Activated effector memory CD4-positive, alpha-beta T cell treated with Interleukin-2 at 50 U/mL for 16 hours (primary cell): ENCODE measurements around the gene MARK1.

Source experiments
- DNase-seq: peaks from one replicate; pipeline ENCODE4 v3.0.0-alpha.2; 2020

MARK1 gene

GRCh38 chr1:220527908-220528678, at the start of gene MARK1:
Gene MARK1, plus strand, starts transcription at chr1:220528136. Its CDS starts 687 bp downstream, at chr1:220528823.
- no peak for DNase-seq

- no peak for DNase-seq
Measured at GRCh38 chr1:220483700-220484099, 44.2 kb upstream of the MARK1 start.

- DNase-seq, result no peak
Measured at GRCh38 chr1:220484135-220484534, 43.8 kb upstream of the MARK1 start.

GRCh38 chr1:220485131-220485530, 42.8 kb upstream of the MARK1 start:
- no peak for DNase-seq

DNA sequence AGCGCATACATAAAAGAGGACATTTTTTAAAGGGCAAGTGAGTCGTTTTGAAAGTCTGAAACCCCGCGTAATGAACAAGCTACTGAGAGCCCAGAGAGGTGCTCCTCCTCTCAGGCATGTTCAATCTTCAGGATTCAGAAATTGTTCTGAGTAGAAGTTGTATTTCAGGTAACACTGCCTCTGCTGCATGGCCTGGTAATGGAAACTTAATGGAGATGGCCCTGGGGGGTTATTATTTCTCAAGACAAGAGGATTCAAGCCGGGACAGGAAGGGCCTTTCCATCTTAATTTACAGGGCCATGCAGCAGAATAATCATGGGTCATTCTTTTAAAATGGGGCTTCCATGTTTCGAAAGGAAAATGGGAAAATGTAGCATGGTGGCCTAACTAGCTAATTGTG, 42.1 kb upstream of the MARK1 start:
- DNase-seq, result no peak

GRCh38 chr1:220487297-220487820, 40.6 kb upstream of the MARK1 start:
- DNase-seq, result no peak

DNA sequence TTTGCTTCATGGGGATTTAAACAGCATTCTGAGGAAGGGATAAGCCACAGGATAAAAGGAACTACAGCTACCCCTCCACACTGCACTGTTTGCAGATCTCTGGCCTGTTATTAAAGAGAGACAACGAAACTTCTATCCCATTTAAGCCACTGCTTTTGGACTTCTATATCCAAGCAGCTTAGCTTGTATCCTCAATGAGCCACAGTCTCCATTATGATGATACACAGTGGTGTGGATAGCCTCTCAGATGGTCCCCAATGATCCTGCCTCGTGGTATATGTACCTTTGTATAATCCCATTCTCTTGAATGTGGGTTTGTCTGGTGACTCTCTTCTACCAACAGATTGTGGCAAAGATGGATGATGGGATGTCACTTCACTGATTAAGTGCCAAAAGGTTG, 36.0 kb upstream of the MARK1 start:
- no peak for DNase-seq

DNA sequence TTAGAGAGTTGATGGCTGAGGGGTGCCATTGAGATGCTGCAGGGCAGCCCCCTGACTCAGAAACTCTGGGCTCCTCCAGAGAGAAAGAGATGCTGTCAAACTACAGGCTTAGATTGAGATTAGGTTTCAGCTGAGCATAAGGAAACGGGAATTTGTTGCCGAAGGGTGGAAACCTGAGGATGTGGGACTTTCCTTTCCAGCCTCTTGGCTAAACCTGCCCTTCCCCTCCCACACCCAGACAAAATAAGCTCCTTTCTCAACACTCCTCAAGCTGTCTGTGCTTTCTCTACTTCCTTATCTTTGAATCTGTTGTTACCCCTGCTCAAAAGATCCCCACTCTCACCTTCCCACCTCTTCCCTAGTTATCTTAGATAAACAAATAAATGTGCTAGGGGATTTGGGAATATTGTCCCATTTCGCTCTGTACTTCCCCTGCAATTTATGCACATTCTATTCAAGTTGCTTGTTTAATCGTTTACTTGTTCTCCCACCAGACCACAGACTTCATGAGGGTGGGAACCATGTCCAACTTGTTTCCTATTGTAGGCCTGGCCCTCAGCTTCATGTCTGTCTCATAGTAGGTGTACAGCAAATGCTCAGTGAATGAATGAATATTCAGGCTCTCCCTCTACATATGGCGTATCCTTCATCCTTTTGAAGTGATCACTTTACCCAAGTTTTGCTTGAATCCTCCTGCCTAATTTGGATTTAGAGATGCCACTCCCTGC, 30.6 kb upstream of the MARK1 start:
- DNase-seq, result no peak

- DNase-seq, result no peak
Measured at GRCh38 chr1:220498188-220498587, 29.7 kb upstream of the MARK1 start.

DNA sequence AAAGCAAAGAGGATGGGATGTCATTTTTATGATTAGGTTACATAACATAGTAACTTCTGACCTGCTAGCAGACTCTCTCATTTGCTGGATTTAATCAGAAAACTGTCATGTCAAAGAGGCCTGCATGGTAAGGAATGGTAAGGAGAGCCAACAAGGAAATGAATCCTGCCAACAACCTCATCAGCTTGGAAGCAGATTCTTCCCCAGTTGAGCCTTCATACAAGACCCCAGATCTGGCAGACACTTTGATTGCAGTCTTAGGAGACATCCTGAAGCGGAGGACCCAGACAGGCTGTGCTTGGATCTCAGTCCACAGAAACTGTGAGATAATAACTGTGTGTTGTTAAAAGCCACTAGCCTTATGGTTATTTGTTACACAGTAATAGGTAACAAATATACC, 27.6 kb upstream of the MARK1 start:
- DNase-seq, result no peak

DNA sequence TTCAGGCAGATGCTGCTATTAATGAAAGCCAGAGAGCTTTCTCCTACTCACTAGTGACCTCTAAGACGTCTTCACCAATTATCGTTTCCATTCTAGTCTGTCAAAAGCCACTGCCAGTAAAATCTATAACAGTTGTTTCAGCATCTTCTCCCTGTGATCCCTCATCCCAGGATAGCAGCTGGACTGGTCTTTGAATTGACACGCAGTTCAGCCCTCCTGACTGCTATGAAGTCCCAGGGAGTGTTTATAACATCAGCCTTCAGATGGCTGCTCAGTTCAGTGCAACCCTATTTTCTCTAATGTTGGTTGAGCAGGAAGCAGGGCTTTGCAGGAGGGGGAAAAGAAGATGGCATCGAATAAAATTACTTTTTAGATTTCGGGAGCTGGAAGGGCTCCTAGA, 23.6 kb upstream of the MARK1 start:
- DNase-seq, result no peak

GRCh38 chr1:220507085-220507484, 20.9 kb upstream of the MARK1 start:
- no peak for DNase-seq

DNA sequence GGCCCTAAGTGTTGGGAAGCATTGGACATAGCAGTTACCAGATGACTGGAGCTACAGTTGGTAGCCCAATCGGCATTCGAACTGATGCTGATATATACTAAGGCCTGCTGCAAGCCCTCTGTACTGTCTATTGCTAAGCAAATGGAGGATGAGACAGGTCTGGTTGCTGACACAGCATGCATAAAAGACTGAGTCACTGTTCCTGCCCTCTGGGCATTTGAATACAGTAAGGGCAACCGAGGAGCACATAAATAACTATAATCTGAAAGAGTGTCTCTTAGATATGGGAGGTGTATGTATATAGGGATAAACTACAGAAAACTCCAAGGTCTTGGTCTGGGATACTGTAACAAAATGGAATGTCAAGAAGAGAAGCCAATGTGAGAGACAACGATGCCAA, 16.8 kb upstream of the MARK1 start:
- DNase-seq, result no peak

DNA sequence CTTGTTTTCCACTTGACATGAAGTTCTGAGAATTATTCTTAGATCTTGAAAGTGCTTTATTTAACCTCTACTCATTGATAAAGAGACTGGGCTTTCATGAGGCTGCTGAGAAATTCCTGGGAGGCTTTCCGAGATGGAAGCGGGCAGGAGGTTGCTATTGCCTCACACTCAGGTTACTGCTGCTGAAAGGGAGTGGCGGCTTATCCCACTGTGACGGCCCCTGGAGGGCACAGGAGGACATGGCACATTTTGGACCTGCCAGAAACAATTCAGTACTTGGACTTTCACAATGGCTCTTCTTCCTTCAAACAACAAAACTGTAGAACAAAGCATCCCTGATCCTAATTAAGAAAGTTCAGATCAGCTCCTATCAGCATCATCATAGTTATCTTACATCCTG, 16.2 kb upstream of the MARK1 start:
- DNase-seq, result no peak

- no peak for DNase-seq
Measured at GRCh38 chr1:220513834-220514233, 14.1 kb upstream of the MARK1 start.

DNA sequence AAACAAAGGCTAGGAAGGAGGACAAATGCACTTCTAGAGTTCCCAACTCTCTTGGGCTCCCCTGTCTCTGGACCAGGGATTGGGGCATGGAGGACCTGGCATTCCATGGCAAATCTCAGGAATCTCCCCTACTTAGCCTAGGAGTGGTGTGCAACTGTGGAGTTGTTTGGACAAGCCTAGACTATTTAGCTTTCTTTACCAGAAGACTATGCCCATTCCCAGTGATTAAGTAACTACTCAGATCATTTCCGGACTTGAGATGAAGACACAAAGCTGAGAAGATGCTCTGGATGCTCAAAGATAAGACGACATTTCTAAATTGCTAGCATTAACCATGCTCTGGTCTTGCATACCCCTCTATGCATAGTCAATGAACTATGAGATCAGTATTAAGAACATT, 13.7 kb upstream of the MARK1 start:
- no peak for DNase-seq

GRCh38 chr1:220516014-220516721, 11.8 kb upstream of the MARK1 start:
- no peak for DNase-seq

DNA sequence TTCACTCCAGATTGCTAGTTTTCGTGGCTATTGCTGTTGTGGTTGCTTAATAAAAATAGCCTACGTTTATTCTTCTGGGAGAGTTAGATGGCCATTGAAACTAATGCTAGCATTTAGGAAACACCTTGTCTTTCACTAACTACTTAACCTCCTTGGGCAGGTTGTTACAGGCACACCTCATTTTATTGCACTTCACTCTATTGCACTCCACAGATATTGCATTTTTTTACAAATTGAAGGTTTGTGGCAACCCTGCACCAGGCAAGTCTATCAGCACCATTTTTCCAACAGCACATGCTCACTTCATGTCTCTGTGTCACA, 11.3 kb upstream of the MARK1 start:
- no peak for DNase-seq

DNA sequence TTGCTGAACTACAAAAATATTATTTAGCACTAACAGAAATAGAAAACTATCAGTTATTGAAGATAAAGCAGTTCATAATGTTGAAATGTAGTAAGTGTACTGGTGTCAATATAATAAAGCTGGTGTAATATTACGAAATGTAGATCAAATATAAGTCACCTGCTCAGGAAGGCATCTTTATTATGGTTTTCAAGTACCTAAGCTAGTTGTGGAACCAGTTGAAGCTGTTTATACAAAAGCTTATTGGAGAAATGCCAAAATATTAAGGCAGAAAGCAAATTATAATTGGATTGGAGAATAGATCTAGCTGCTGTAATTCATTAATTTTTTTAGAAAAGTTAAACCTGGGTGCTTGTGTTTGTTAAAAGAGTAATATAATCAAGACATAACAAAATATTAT, 6.2 kb upstream of the MARK1 start:
- DNase-seq, result no peak

DNA sequence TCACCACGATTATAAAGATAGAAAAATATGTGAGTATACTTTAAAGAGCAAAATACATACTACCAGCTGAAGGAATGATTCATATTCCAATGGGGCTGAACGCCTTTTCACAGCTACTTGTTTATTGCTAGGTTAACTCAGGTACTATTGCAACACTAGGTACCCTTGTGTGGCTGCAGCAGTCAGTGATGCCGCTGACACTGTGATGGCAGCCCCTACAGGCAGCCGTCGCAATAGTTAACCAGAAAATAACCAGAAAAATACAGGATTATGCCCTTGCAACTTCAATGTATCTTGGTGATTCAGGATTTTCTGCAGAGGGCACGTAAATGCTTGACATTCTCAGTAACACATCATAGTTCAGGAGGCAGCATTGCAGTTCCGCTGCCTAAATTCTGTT, 1.6 kb upstream of the MARK1 start:
- DNase-seq, result no peak

GRCh38 chr1:220527279-220527907, 543 bp upstream of the MARK1 start:
- DNase-seq, result no peak

- DNase-seq, result no peak
Measured at GRCh38 chr1:220528679-220529501, 954 bp downstream of the MARK1 start.
